GM12872 (cell line): Measurements from ENCODE around the gene KMT5C.

Source experiments
- CTCF ChIP-seq: IDR thresholded peaks from 3 replicates; pipeline ENCODE4 v1.5.1; 2011; ENCODE audit warnings: low read depth, mild to moderate bottlenecking, low read length, moderate library complexity; ENCODE audit not compliant: insufficient read depth

Gene KMT5C

DNA sequence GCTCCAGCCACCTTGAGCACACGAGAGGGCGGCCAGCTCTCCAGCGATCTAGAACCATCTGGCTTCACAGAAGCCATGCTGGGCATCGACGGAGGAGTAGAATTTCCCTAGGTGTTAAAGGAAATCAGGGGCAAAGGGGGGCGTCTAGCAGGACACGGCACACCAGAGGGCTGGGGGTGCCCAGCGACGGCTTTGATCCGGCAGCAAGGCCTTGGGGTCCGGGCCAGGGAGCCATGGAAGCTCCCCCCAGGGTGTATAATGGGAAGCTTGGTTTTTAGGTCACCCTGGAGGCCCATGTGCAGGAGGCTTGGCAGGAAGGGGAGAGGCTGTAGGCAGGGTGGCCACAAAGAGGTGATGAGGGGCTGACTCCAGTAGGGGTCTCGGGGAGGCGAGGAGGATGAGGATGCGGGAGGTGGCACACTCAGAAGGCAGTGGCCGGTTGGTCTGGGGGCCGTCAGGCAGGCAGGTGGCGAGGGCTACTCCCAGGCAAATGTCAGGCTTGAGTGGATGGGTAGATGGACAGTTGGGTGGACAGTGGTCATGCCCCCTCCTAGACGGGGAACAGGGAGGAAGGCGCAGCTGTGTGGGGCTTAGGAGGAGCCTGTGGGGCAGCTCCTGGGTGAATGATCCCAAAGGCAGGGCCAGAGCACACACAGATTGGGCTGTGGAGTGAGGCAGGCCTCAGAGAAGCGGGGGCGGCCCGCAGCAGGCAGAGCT lies 5.6 kb downstream of the KMT5C start:
- TF ChIP-seq CTCF: no peak

DNA sequence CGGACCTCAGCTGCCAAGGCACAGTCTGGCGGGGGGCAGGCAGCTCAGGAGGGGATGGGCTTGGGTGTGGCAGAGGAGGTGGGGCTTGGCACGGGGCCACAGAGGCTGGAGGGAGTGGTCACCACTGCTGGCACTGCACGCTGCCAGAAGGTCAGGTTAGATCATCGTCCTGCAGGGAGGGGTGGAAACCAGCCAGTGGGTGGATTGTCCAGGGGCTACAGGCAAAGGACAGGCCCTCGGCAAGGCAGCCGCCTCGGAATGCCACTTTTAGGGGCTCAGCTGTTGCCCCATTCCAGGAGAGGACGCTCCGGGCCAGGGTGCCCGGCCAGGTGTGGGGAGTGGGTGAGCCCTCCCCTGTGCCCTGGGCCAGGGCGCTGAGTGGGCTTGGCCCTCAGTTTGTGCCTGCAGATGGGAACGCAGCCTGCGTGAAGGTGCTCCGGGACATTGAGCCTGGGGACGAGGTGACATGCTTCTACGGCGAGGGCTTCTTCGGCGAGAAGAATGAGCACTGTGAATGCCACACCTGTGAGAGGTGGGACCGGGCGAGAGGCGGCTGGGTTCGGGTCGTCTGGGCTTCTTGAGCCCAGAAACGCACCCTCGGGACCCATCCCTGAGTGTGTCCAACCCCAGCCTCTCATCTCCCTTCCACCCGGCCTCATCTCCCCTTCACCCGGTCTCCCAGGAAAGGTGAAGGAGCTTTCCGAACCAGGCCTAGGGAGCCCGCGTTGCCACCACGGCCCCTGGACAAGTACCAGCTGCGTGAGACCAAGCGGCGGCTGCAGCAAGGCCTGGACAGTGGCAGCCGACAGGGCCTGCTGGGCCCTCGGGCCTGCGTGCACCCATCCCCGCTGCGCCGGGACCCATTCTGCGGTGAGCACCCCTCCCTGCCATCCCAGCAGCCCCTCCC lies 6.4 kb downstream of the KMT5C start:
- no peak for TF ChIP-seq CTCF

DNA sequence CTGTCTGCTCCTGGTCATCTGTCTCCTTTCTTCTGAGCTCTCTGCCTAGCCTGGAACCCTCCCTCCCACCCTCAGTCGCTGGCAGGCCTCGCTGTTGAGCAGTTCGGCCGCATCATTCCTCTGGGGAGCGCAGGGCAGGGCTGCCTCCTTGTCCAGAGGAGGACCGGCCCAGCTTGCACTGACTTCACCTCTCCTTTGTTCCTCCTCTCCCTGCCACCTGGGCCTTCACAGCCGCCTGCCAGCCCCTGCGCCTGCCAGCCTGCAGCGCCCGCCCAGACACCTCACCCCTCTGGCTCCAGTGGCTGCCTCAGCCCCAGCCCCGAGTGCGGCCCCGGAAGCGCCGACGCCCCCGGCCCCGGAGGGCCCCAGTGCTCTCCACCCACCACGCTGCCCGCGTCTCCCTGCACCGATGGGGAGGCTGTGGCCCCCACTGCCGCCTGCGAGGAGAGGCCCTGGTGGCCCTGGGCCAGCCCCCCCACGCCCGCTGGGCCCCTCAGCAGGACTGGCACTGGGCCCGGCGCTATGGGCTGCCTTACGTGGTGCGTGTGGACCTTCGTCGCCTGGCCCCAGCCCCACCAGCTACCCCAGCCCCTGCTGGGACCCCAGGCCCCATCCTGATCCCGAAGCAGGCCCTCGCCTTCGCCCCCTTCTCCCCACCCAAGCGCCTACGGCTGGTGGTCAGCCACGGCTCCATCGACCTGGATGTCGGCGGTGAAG lies 7.2 kb downstream of the KMT5C start:
- no peak for TF ChIP-seq CTCF

DNA sequence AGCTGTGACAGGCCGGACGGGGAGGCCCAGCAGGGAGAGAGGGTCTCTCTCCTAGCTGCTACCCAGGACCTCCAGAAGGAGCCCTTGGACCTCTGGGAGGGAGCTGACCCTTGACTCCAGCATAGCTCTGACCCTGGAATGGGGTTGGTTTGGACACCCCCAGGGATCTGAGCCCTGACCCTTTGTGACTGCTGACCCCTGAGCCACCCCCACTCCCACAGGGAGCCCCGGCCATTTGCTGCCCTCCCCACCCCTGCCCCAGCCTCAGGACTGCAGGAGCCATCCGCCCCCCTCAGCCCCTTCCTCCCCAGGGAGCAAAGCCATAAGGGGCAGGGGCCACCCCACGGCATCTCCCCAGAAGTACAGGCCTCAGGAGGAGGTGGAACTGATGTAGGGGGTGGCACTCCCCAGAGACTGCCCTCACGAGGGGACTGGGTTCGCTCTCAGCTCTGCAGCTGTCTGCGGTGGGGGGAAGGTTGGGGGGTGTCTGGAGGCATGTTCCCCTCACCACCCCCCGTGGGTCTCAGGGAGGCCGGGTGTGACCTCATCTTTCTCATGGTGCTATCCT lies 7.8 kb downstream of the KMT5C start:
- TF ChIP-seq CTCF: no peak

DNA sequence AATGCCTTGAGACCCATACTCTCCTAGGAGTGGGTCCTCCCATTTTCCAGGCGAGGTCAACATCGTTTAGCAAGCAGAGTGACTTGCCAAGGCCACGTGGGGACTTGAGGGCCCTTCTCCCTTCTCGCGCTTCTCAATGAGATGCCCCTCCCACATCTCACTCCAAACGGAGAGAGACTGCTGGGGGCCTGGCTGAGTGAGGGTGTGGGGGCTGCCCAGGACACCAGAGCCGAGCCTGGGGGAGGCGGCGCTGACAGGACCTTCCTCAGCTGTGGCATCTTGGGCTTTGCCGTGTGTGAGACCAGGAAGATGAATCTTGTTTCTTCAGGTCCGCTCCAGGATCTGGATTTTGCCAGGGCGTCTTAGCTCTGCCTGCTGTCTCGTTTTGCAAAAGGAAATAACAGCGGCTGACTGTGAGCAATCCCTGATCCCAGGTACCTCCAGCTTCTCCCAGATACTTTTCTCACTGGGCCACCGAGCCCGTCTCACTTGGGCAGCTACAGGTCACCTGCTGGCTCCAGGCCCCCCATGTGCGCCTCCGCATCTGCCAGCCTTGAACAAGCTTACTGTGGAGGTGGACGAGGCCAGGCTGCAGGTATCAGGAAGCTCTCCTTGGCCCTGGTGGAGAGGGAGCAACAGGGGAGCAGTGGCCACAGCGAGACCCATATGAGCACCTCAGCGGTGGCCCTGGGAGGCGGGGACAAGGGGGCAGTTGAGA lies 8.8 kb downstream of the KMT5C start:
- no peak for TF ChIP-seq CTCF

DNA sequence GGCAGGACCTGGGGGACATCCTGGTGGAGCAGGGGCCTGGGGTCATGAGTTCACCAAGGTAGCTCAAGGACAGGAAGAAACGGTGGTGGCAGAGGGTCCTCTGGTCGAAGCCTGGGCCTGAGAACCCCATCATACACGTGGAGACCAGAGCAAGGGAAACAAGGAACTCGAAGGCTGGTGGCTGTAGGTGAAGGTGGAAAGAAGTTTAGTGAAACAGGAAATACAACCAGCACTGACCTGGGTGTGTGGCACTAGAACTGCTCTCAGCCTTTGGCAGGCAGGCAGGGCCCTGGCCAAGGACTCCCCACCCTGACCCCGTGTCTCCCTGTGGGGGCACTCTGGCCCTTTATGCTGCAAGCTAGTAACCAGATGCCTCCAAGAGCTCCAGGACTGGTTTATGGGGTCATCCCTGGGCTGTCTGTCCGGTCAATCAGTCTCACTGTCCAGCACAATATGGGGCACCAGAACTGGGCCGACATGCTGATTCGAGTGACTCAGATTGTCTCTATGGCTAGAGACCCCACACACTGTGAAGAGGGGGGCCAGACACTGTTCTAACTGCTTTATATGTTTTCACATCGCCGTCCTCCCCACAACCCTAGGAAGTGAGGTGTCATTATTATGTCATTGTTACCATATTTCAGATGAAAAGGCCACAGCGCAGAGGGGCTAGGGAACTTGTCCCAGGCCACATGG lies 11.1 kb downstream of the KMT5C start:
- TF ChIP-seq CTCF: no peak
